Osteocyte (in vitro differentiated cells): Measurements from ENCODE around the gene FOXA3. TPM values are rescaled to one million over a fixed set of nuclear protein-coding genes. Genes with fewer than 3 reads are reported as not detected.

Experiments
- DNase-seq: peaks from one replicate; pipeline ENCODE4 v3.0.0; 2021; ENCODE audit warnings: mixed read lengths; ENCODE audit not compliant: unreplicated experiment; ENCODE audit errors: extremely low spot score
- H3K27ac Mint-ChIP-seq: one replicate; pipeline ENCODE4 v1.8.0; 2021; ENCODE audit warnings: mild to moderate bottlenecking, mixed read lengths; ENCODE audit not compliant: unreplicated experiment
- H3K27me3 Mint-ChIP-seq: one replicate; pipeline ENCODE4 v1.8.0; 2021; ENCODE audit warnings: mixed read lengths; ENCODE audit not compliant: unreplicated experiment
- H3K36me3 Mint-ChIP-seq: one replicate; pipeline ENCODE4 v1.8.0; 2021; ENCODE audit warnings: mixed read lengths; ENCODE audit not compliant: unreplicated experiment
- H3K4me1 Mint-ChIP-seq: one replicate; pipeline ENCODE4 v1.8.0; 2021; ENCODE audit warnings: mixed read lengths; ENCODE audit not compliant: unreplicated experiment
- H3K4me3 Mint-ChIP-seq: one replicate; pipeline ENCODE4 v1.8.0; 2021; ENCODE audit warnings: mild to moderate bottlenecking, moderate library complexity, mixed read lengths; ENCODE audit not compliant: unreplicated experiment
- H3K9me3 Mint-ChIP-seq: one replicate; pipeline ENCODE4 v1.8.0; 2021; ENCODE audit warnings: mixed read lengths; ENCODE audit not compliant: unreplicated experiment
- CTCF ChIP-seq: fragments of 200-600 bp; sonication (generic); IDR thresholded peaks from 2 replicates; pipeline ENCODE4 v1.5.0; 2021; ENCODE audit warnings: antibody characterized with exemption, mild to moderate bottlenecking, moderate library complexity
- total RNA-seq: library from RNA; stranded (reverse); gene quantifications from 2 replicates; pipeline ENCODE4 v1.2.1, GENCODE V29; 2021

FOXA3 gene
- total RNA-seq, 1 donor from 2014 or later: not detected

DNA sequence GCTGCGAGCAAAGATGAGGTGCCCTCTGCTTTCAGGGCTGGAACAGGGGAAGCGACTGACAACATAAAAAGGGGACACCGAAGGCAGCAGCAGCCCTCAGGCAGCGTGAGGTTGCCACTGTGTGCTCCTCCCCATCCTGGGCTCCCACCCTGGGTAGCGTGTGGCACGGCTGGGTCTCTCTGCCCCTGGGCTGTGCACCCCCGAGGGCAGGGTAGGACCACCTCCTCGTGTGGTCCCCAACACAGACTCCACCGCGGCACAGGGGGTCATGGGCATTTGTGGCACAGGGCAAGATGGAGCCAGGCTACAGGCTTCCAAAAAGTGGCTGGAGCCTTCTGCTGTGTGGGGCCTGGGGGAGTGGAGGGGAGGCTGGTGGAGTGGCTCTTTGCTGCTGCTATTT is 42.6 kb upstream of the FOXA3 start:
- no peak for DNase-seq
- Mint-ChIP-seq H3K9me3 (no peaks in the 10 kb centered on the region), H3K4me3 (no peak overlapping the region), H3K4me1 (peaks cover 7% of the 10 kb centered on the region), H3K36me3 (peaks cover 14% of the 10 kb centered on the region), H3K27me3 (no peaks in the 10 kb centered on the region), H3K27ac (peak overlapping the region; percentile 24)
- TF ChIP-seq CTCF: no peak

- TF ChIP-seq CTCF: no peak
- Mint-ChIP-seq H3K36me3 (peaks cover 23% of the 10 kb centered on the region), H3K4me3 (no peak overlapping the region), H3K4me1 (peaks cover 13% of the 10 kb centered on the region), H3K27me3 (no peaks in the 10 kb centered on the region), H3K27ac (no peak overlapping the region), H3K9me3 (no peaks in the 10 kb centered on the region)
- no peak for DNase-seq
Observed at GRCh38 chr19:45822716-45823115, 41.4 kb upstream of the FOXA3 start.

GRCh38 chr19:45823182-45823581 is 40.9 kb upstream of the FOXA3 start:
- Mint-ChIP-seq H3K36me3 (peaks cover 28% of the 10 kb centered on the region), H3K27me3 (no peaks in the 10 kb centered on the region), H3K27ac (no peak overlapping the region), H3K4me3 (no peak overlapping the region), H3K4me1 (peaks cover 18% of the 10 kb centered on the region), H3K9me3 (no peaks in the 10 kb centered on the region)
- no peak for DNase-seq
- no peak for TF ChIP-seq CTCF

GRCh38 chr19:45824041-45824471 is 40.1 kb upstream of the FOXA3 start:
- no peak overlapping the region for H3K4me3 Mint-ChIP-seq
- no peaks in the 10 kb centered on the region for H3K27me3 Mint-ChIP-seq
- no peak for TF ChIP-seq CTCF
- no peak for DNase-seq
- no peaks in the 10 kb centered on the region for H3K9me3 Mint-ChIP-seq
- no peak overlapping the region for H3K27ac Mint-ChIP-seq
- H3K4me1 Mint-ChIP-seq: peaks cover 23% of the 10 kb centered on the region
- H3K36me3 Mint-ChIP-seq: peaks cover 37% of the 10 kb centered on the region

- peaks cover 23% of the 10 kb centered on the region for H3K4me1 Mint-ChIP-seq
- TF ChIP-seq CTCF: no peak
- DNase-seq: peak; percentile 83
- H3K9me3 Mint-ChIP-seq: no peaks in the 10 kb centered on the region
- no peaks in the 10 kb centered on the region for H3K27me3 Mint-ChIP-seq
- no peak overlapping the region for H3K27ac Mint-ChIP-seq
- H3K4me3 Mint-ChIP-seq: no peak overlapping the region
- H3K36me3 Mint-ChIP-seq: peaks cover 42% of the 10 kb centered on the region
Observed at GRCh38 chr19:45824531-45825262, 39.4 kb upstream of the FOXA3 start.
